HG03196 (cell line): ENCODE data around the gene GTF2H4.

ENCODE experiments used
- ATAC-seq: cut with Tn5 transposase; IDR thresholded peaks from one replicate; pipeline ENCODE4 v1.9.1; 2021; ENCODE audit not compliant: unreplicated experiment

GTF2H4 gene

GRCh38 chr6:30951907-30952469 lies 44.0 kb downstream of the GTF2H4 start:
- no peak for ATAC-seq

DNA sequence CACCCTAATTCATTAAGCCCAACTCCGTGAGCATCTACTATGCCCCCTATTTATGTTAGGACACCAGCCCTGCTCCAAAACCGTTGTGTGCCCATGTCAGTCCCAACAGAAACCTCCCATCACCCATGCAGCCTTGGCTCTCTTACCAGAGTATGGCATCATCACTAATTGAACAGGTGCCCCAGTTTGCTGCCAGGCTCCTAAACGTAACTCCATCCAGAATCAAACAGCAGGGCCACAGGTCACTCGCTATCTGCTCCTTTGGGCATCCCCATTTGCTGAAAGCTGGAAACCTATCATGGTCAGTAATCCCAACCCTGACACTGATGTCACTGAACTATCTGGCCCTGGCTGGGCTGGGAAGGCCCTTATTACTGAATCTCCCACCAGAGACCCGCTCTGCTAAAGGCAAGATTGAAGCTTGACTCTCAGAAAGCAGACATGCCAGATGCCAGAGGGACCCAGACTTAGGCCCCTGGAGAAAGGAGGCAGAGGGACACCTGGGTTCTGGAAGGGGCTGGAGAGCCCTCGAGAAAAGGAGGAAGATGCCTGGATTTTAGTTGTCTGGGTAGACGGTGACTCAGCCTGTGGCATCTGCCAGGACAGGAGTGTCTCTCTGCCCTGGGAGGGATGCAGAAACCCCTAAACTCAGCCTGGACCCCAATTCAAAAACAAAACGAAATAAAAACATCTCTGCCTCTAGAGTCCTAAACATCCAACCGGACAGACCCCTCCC lies 46.8 kb downstream of the GTF2H4 start:
- ATAC-seq = no peak

DNA sequence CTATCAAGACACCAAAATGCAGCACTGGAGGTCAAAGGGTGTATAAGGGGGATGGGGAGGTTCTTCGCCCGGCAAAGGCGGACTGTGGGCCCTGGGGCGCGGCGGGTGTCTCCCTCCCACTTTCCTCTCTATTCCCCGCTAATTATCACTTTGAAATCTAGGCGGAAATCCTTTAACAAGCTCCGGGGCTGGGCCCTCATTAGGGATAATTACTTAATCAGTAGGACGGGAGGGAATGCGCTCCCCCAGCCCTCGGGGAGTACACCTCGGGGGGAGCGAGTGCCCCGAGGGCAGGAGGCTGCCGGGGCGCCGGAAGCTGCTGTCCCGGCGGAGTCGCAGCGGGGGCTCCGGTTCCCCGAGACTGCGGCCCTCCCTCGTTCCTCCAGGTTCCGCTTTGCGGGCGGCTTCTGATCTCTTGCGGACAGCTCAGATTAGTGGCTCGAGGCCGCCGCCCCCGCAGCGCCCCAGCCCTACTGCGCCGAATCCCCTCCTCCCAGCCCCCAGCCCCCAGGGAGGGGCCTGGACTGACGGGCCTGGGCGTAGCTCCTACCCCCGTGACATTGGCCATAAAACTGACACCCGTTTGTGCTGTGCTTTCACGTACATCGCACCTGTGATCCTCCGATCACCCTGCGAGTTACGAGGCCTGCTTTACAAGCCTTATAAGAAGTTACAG lies 47.5 kb downstream of the GTF2H4 start:
- ATAC-seq = peak; percentile 61

DNA sequence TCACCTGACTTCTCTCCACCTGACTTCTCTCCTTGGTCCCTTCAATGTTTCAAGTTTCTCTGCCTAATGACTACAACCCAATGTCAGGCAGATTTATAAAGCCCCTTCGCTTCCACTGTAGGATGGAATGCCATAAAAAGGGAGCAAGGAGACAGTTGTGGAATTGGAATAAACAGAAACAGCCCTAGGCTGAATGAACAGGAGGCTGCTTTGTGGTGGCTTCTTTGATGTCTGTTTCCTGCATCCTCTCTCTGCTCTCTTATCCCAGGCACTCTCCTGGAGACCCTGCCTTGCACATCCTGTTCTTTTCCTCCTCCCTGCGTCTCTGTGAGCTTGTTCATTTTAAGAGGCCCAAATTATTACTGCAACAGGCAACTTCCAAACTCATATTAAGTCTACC lies 49.7 kb downstream of the GTF2H4 start:
- no peak for ATAC-seq

- no peak for ATAC-seq
Measured at GRCh38 chr6:30960907-30961673, 53.1 kb downstream of the GTF2H4 start.

DNA sequence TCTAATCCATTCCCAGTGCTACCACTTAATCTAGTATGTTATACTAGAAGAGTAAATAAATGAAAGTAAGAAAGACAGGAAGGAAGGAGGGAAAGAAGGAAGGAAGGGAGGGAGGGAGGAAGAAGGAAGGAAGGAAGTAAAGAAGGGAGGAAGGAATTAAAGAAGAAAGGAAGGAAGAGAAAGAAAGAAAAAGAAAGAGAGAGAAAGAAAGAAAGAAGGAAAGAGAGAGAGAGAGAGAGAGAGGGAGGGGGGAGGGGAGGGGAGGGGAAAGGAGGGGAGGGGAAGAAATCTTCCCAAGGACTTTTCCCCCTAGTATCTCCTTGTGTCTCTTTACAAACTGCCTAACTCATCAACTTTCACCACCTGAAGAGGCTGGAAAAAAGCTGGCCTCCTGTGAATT lies 54.7 kb downstream of the GTF2H4 start:
- no peak for ATAC-seq

DNA sequence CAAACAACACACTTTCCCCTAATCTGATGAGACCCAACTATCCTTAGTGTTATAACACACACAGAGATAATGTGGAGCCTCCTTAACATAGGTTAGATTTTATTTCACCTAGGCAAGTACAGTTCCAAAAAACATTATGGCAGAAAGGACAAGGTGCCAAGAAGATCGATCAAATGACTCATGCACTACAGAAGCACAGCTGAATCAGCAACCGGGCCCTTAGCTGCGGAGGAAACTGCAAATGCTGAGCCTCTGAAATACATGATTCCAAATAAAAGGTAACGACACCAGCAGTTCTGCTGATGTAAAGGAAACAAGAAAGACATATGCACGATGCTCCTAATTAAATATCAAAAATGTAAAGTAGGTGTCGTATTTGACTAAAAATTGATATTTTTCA lies 55.6 kb downstream of the GTF2H4 start:
- no peak for ATAC-seq
